Activated T-cell treated with anti-CD3 and anti-CD28 coated beads, Interleukin-2, amount 50 U/mL, for 1 hour (primary cell): ENCODE measurements around the gene NMNAT1.
"Not testable (repeated sequence)": the region's sequence is repeated elsewhere in the genome, so short reads cannot be mapped to it uniquely, and the experiment has no call there.

Source experiments
- DNase-seq: peaks from one replicate; pipeline ENCODE4 v3.0.0-alpha.2; 2020

Gene NMNAT1

GRCh38 chr1:10021992-10022391 is 78.7 kb downstream of the NMNAT1 start:
- not testable (repeated sequence) for DNase-seq

- DNase-seq, result no peak
Observed at GRCh38 chr1:10022656-10023055, 79.4 kb downstream of the NMNAT1 start.

GRCh38 chr1:10025354-10025753 is 82.1 kb downstream of the NMNAT1 start:
- DNase-seq, result no peak

GRCh38 chr1:10027027-10027426 is 83.8 kb downstream of the NMNAT1 start:
- no peak for DNase-seq

- DNase-seq, result not testable (repeated sequence)
Observed at GRCh38 chr1:10028956-10029500, 85.8 kb downstream of the NMNAT1 start.

GRCh38 chr1:10031461-10031860 is 88.2 kb downstream of the NMNAT1 start:
- DNase-seq, result no peak

- DNase-seq, result peak; percentile 100
Observed at GRCh38 chr1:10032590-10033358, 89.5 kb downstream of the NMNAT1 start, which contains the start of gene UBE4B. UBE4B (plus strand) TSS chr1:10032958; CDS start chr1:10033671, 713 bp downstream.

GRCh38 chr1:10033359-10033845 is 90.1 kb downstream of the NMNAT1 start:
- no peak for DNase-seq
